GM23338 (cell line): ENCODE results near the gene NLRC5. TPM values are rescaled to one million over a fixed set of nuclear protein-coding genes. Genes with fewer than 3 reads are reported as not detected.

ENCODE experiments used
- ATAC-seq: fragments of 200-7000 bp; cut with Tn5 transposase; 3 replicates; pipeline ENCODE4 v1.9.1; 2020
- DNase-seq: peaks from one replicate; pipeline ENCODE4 v3.0.0-alpha.2; 2015; ENCODE audit warnings: low spot score
- H2AFZ ChIP-seq: fragments of 200-600 bp; sonication (generic); 2 replicates; pipeline ENCODE4 v1.8.0; 2016; ENCODE audit warnings: antibody characterized with exemption, mild to moderate bottlenecking, moderate library complexity
- H3F3A ChIP-seq: fragments of 200-600 bp; sonication (generic); replicated peaks from 2 replicates; pipeline ENCODE4 v1.8.0; 2017; ENCODE audit warnings: antibody characterized with exemption, mixed run types, low read depth
- H3K27ac ChIP-seq: fragments of 200-600 bp; sonication (generic); 2 replicates; pipeline ENCODE4 v1.6.1; 2016; ENCODE audit warnings: low read depth
- H3K27me3 ChIP-seq: fragments of 200-600 bp; sonication (generic); 2 replicates; pipeline ENCODE4 v1.8.0; 2016; ENCODE audit warnings: mild to moderate bottlenecking, mixed run types, moderate library complexity; ENCODE audit not compliant: insufficient read depth
- H3K36me3 ChIP-seq: fragments of 200-600 bp; sonication (generic); 2 replicates; pipeline ENCODE4 v1.8.0; 2016; ENCODE audit warnings: mild to moderate bottlenecking; ENCODE audit not compliant: insufficient read depth
- H3K4me1 ChIP-seq: fragments of 200-600 bp; sonication (generic); 2 replicates; pipeline ENCODE4 v1.8.0; 2016; ENCODE audit warnings: mild to moderate bottlenecking, moderate library complexity; ENCODE audit not compliant: insufficient read depth
- H3K4me2 ChIP-seq: fragments of 200-600 bp; sonication (generic); 2 replicates; pipeline ENCODE4 v1.7.1; 2017; ENCODE audit warnings: mixed run types
- H3K4me3 ChIP-seq: fragments of 200-600 bp; sonication (generic); 2 replicates; pipeline ENCODE4 v1.6.1; 2016; ENCODE audit warnings: mixed run types
- H3K79me2 ChIP-seq: fragments of 200-600 bp; sonication (generic); replicated peaks from 2 replicates; pipeline ENCODE4 v1.8.0; 2017; ENCODE audit warnings: mild to moderate bottlenecking; ENCODE audit not compliant: insufficient read depth
- H3K9me2 ChIP-seq: fragments of 200-600 bp; sonication (generic); 2 replicates; pipeline ENCODE4 v1.8.0; 2017; ENCODE audit not compliant: insufficient read depth
- H4K20me1 ChIP-seq: fragments of 200-600 bp; sonication (generic); replicated peaks from 2 replicates; pipeline ENCODE4 v1.8.0; 2017; ENCODE audit warnings: mild to moderate bottlenecking; ENCODE audit not compliant: insufficient read depth
- H3K27ac Mint-ChIP-seq: 2 replicates; pipeline ENCODE4 v1.8.0; 2020; ENCODE audit warnings: inconsistent platforms, mild to moderate bottlenecking, moderate library complexity, mixed read lengths
- H3K27me3 Mint-ChIP-seq: 3 replicates; pipeline ENCODE4 v1.8.0; 2022; ENCODE audit warnings: low read depth, mild to moderate bottlenecking, moderate library complexity, mixed read lengths, inconsistent platforms; ENCODE audit not compliant: insufficient read depth, poor library complexity
- H3K36me3 Mint-ChIP-seq: 3 replicates; pipeline ENCODE4 v1.8.0; 2021; ENCODE audit warnings: low read depth, mild to moderate bottlenecking, inconsistent platforms, moderate library complexity, mixed read lengths
- H3K4me1 Mint-ChIP-seq: 3 replicates; pipeline ENCODE4 v1.8.0; 2020; ENCODE audit warnings: mild to moderate bottlenecking, inconsistent platforms, mixed read lengths
- H3K4me3 Mint-ChIP-seq: 3 replicates; pipeline ENCODE4 v1.8.0; 2021; ENCODE audit warnings: moderate library complexity, mild to moderate bottlenecking, inconsistent platforms, mixed read lengths
- H3K9me3 Mint-ChIP-seq: 3 replicates; pipeline ENCODE4 v1.8.0; 2020; ENCODE audit warnings: moderate library complexity, mild to moderate bottlenecking, inconsistent platforms, mixed read lengths
- ETS1 ChIP-seq: IDR thresholded peaks from 2 replicates; pipeline ENCODE4 v1.6.1; 2016; ENCODE audit warnings: antibody characterized with exemption
- EZH2 ChIP-seq: fragments of 200-600 bp; sonication (generic); IDR thresholded peaks from one replicate; pipeline ENCODE4 v1.8.0; 2017; ENCODE audit warnings: antibody characterized with exemption, mild to moderate bottlenecking, low read depth; ENCODE audit not compliant: unreplicated experiment
- EZH2phosphoT487 ChIP-seq: fragments of 200-600 bp; sonication (generic); IDR thresholded peaks from one replicate; pipeline ENCODE4 v1.8.1; 2018; ENCODE audit warnings: antibody characterized with exemption; ENCODE audit not compliant: unreplicated experiment
- JUNB ChIP-seq: IDR thresholded peaks from one replicate; pipeline ENCODE4 v1.6.1; 2016; ENCODE audit warnings: antibody characterized with exemption; ENCODE audit not compliant: unreplicated experiment
- POLR2AphosphoS5 ChIP-seq: IDR thresholded peaks from 2 replicates; pipeline ENCODE4 v1.6.1; 2016; ENCODE audit warnings: antibody characterized with exemption, low read depth
- ZNF331 ChIP-seq: fragments of 250-450 bp; sonication (Bioruptor Pico); IDR thresholded peaks from 2 replicates; pipeline ENCODE4 v1.5.0; 2020; ENCODE audit warnings: low read depth, mild to moderate bottlenecking, moderate library complexity
- polyA plus RNA-seq: library from polyadenylated mRNA; unstranded; fragments of >200 nt; fragmentation: Nextera tagmentation; extraction: Ambion mirVana; gene quantifications from 2 replicates; pipeline ENCODE4 v1.2.1, GENCODE V29; 2016
- total RNA-seq: library from RNA; depleted of rRNA; stranded (reverse); fragments of >200 nt; shearing (Covaris generic); gene quantifications from 2 replicates; pipeline ENCODE4 v1.2.3, GENCODE V29; 2014
- TF ChIP-seq, protein P1 (sequence below): fragments of 250-450 bp; sonication (Bioruptor Pico); IDR thresholded peaks from 2 replicates; pipeline ENCODE4 v1.5.0; 2020; ENCODE audit warnings: mild to moderate bottlenecking, moderate library complexity

Gene NLRC5
- total and polyA plus RNA-seq, 2 experiments from 2014 or later = 2.3 to 3.9 TPM

DNA sequence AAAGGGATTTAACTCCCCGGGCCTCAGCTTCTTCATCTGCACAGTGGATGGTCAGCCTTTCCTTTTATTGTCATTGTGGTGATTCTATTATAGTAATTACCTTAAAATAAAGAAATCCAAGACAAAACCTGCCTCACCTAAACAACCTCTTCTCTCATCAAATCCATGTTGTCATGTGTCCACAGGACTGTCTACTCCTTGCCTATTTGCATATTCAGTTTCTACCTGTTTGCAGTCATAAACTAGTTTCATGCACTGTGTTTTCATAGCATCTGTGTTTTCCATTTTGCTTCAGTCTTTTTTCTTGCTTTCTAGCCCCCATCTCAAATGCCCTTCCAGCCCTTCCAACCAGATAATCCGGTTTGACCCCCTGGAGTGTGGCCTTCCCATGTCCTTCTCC lies 58.7 kb downstream of the NLRC5 start:
- no peaks in the 10 kb centered on the region for H3K27me3 ChIP-seq
- Mint-ChIP-seq H3K27ac (no peak overlapping the region; the same call in 1 of the 2 replicates), H3K9me3 (no peaks in the 10 kb centered on the region), H3K36me3 (no peaks in the 10 kb centered on the region), H3K4me3 (no peak overlapping the region), H3K4me1 (peaks cover 15% of the 10 kb centered on the region), H3K27me3 (peaks cover 9% of the 10 kb centered on the region)
- H3K9me2 ChIP-seq = no peaks in the 10 kb centered on the region
- H3K4me3 ChIP-seq = no peak overlapping the region
- H4K20me1 ChIP-seq = no peaks in the 10 kb centered on the region
- DNase-seq (no peak), ATAC-seq (no peak)
- no peak for TF ChIP-seq ZNF331
- no peak for TF ChIP-seq POLR2AphosphoS5
- TF ChIP-seq, protein P1, sequence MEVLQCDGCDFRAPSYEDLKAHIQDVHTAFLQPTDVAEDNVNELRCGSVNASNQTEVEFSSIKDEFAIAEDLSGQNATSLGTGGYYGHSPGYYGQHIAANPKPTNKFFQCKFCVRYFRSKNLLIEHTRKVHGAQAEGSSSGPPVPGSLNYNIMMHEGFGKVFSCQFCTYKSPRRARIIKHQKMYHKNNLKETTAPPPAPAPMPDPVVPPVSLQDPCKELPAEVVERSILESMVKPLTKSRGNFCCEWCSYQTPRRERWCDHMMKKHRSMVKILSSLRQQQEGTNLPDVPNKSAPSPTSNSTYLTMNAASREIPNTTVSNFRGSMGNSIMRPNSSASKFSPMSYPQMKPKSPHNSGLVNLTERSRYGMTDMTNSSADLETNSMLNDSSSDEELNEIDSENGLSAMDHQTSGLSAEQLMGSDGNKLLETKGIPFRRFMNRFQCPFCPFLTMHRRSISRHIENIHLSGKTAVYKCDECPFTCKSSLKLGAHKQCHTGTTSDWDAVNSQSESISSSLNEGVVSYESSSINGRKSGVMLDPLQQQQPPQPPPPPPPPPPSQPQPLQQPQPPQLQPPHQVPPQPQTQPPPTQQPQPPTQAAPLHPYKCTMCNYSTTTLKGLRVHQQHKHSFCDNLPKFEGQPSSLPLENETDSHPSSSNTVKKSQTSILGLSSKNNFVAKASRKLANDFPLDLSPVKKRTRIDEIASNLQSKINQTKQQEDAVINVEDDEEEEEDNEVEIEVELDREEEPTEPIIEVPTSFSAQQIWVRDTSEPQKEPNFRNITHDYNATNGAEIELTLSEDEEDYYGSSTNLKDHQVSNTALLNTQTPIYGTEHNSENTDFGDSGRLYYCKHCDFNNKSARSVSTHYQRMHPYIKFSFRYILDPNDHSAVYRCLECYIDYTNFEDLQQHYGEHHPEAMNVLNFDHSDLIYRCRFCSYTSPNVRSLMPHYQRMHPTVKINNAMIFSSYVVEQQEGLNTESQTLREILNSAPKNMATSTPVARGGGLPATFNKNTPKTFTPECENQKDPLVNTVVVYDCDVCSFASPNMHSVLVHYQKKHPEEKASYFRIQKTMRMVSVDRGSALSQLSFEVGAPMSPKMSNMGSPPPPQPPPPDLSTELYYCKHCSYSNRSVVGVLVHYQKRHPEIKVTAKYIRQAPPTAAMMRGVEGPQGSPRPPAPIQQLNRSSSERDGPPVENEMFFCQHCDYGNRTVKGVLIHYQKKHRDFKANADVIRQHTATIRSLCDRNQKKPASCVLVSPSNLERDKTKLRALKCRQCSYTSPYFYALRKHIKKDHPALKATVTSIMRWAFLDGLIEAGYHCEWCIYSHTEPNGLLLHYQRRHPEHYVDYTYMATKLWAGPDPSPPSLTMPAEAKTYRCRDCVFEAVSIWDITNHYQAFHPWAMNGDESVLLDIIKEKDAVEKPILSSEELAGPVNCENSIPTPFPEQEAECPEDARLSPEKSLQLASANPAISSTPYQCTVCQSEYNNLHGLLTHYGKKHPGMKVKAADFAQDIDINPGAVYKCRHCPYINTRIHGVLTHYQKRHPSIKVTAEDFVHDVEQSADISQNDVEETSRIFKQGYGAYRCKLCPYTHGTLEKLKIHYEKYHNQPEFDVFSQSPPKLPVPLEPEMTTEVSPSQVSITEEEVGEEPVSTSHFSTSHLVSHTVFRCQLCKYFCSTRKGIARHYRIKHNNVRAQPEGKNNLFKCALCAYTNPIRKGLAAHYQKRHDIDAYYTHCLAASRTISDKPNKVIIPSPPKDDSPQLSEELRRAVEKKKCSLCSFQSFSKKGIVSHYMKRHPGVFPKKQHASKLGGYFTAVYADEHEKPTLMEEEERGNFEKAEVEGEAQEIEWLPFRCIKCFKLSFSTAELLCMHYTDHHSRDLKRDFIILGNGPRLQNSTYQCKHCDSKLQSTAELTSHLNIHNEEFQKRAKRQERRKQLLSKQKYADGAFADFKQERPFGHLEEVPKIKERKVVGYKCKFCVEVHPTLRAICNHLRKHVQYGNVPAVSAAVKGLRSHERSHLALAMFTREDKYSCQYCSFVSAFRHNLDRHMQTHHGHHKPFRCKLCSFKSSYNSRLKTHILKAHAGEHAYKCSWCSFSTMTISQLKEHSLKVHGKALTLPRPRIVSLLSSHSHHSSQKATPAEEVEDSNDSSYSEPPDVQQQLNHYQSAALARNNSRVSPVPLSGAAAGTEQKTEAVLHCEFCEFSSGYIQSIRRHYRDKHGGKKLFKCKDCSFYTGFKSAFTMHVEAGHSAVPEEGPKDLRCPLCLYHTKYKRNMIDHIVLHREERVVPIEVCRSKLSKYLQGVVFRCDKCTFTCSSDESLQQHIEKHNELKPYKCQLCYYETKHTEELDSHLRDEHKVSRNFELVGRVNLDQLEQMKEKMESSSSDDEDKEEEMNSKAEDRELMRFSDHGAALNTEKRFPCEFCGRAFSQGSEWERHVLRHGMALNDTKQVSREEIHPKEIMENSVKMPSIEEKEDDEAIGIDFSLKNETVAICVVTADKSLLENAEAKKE (CRISPR knock-in tag) = no peak
- no peak for TF ChIP-seq JUNB
- no peak for TF ChIP-seq EZH2
- H3K36me3 ChIP-seq = no peaks in the 10 kb centered on the region
- no peak overlapping the region for H3K27ac ChIP-seq
- H3F3A ChIP-seq = no peaks in the 10 kb centered on the region
- no peak overlapping the region for H3K4me2 ChIP-seq
- H3K79me2 ChIP-seq = no peaks in the 10 kb centered on the region
- no peaks in the 10 kb centered on the region for H3K4me1 ChIP-seq
- H2AFZ ChIP-seq = no peak overlapping the region

DNA sequence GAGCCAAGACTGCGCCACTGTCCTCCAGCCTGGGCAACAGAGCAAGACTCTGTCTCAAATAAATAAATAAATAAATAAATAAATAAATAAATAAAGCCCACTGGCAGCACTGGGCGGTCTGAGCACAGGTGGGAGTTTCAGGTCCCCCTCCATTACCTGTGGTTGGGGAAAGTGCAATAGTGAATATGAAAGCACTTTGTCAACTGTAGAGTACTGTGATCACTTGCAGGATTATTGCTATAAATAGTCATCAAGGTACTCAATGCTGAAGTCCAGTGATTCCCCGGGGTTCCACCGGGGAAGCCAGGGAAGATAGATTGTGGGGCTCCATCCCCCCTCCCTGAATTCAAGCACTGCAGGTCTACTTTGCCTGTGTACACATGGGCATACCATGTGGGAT lies 60.3 kb downstream of the NLRC5 start:
- Mint-ChIP-seq H3K27me3 (peaks cover 5% of the 10 kb centered on the region), H3K9me3 (no peaks in the 10 kb centered on the region)

More for the DNA sequence above, 60.3 kb downstream of the NLRC5 start:
- TF ChIP-seq JUNB (no peak), ETS1 (no peak), EZH2phosphoT487 (no peak)
- no peaks in the 10 kb centered on the region for H4K20me1 ChIP-seq
- no peak overlapping the region for H3K27ac ChIP-seq
- no peaks in the 10 kb centered on the region for H3F3A ChIP-seq
- no peaks in the 10 kb centered on the region for H3K79me2 ChIP-seq
- Mint-ChIP-seq H3K36me3 (no peaks in the 10 kb centered on the region), H3K4me3 (no peak overlapping the region), H3K27ac (no peak overlapping the region), H3K4me1 (peaks cover 15% of the 10 kb centered on the region)
- no peak for ATAC-seq
- H2AFZ ChIP-seq = no peak overlapping the region
- no peak for DNase-seq
- H3K4me2 ChIP-seq = no peak overlapping the region
- H3K4me1 ChIP-seq = no peaks in the 10 kb centered on the region
- H3K4me3 ChIP-seq = no peak overlapping the region
- H3K27me3 ChIP-seq = no peaks in the 10 kb centered on the region
- no peaks in the 10 kb centered on the region for H3K36me3 ChIP-seq
- no peaks in the 10 kb centered on the region for H3K9me2 ChIP-seq
